ENCODE measurements around the gene GRAMD2A. TPM values are rescaled to one million over a fixed set of nuclear protein-coding genes. Genes with fewer than 3 reads are reported as not detected.

Gene GRAMD2A
- total and polyA plus RNA-seq, 2 experiments from 2014 or later, result 0.70 to 2.8 TPM

GRCh38 chr15:72236381-72237003, 38.9 kb upstream of the GRAMD2A start:
- DNase-seq (ENCODE audit: low spot score) (no peak), ATAC-seq (no peak)
- no peaks in the 10 kb centered on the region for H3K9me2 ChIP-seq (ENCODE audit: insufficient read depth)
- peak overlapping the region; percentile 8 for H3K4me2 ChIP-seq
- Mint-ChIP-seq H3K4me1 (peaks cover 26% of the 10 kb centered on the region), H3K4me3 (no peak overlapping the region), H3K36me3 (ENCODE audit: low read depth) (peaks cover 18% of the 10 kb centered on the region), H3K27me3 (ENCODE audit: insufficient read depth, low read depth, poor library complexity) (peaks cover 64% of the 10 kb centered on the region), H3K27ac (no peak overlapping the region), H3K9me3 (no peaks in the 10 kb centered on the region)
- no peaks in the 10 kb centered on the region for H3K36me3 ChIP-seq (ENCODE audit: insufficient read depth)
- no peak overlapping the region for H3K27ac ChIP-seq (ENCODE audit: low read depth)
- TF ChIP-seq, protein P1, sequence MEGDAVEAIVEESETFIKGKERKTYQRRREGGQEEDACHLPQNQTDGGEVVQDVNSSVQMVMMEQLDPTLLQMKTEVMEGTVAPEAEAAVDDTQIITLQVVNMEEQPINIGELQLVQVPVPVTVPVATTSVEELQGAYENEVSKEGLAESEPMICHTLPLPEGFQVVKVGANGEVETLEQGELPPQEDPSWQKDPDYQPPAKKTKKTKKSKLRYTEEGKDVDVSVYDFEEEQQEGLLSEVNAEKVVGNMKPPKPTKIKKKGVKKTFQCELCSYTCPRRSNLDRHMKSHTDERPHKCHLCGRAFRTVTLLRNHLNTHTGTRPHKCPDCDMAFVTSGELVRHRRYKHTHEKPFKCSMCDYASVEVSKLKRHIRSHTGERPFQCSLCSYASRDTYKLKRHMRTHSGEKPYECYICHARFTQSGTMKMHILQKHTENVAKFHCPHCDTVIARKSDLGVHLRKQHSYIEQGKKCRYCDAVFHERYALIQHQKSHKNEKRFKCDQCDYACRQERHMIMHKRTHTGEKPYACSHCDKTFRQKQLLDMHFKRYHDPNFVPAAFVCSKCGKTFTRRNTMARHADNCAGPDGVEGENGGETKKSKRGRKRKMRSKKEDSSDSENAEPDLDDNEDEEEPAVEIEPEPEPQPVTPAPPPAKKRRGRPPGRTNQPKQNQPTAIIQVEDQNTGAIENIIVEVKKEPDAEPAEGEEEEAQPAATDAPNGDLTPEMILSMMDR (conservative IDR thresholded peaks at IDR 0.05; ENCODE audit: low read depth in 2 of 2), result no peak
- TF ChIP-seq JUNB (IDR thresholded peaks at IDR 0.05; ENCODE audit: unreplicated experiment) (no peak), POLR2AphosphoS5 (IDR thresholded peaks at IDR 0.05; ENCODE audit: low read depth) (no peak), ZNF331 (CRISPR knock-in tag; IDR thresholded peaks at IDR 0.05; ENCODE audit: low read depth) (no peak), REST (IDR thresholded peaks at IDR 0.05; ENCODE audit: unreplicated experiment) (no peak), EZH2phosphoT487 (IDR thresholded peaks at IDR 0.05; ENCODE audit: unreplicated experiment) (no peak), EZH2 (IDR thresholded peaks at IDR 0.05; ENCODE audit: low read depth, unreplicated experiment) (no peak), ZNF462 (CRISPR knock-in tag; IDR thresholded peaks at IDR 0.05) (no peak), NANOG (IDR thresholded peaks at IDR 0.05; ENCODE audit: borderline replicate concordance) (no peak), STAT1 (IDR thresholded peaks at IDR 0.05; ENCODE audit: unreplicated experiment) (no peak), CREB1 (CRISPR knock-in tag; IDR thresholded peaks at IDR 0.05; ENCODE audit: low read depth) (no peak), ETS1 (IDR thresholded peaks at IDR 0.05) (no peak), ZNF114 (CRISPR knock-in tag; IDR thresholded peaks at IDR 0.05) (no peak)
- H2AFZ ChIP-seq, result no peak overlapping the region
- H3F3A ChIP-seq (replicated peaks; ENCODE audit: low read depth), result no peaks in the 10 kb centered on the region
- H4K20me1 ChIP-seq (replicated peaks; ENCODE audit: insufficient read depth), result no peaks in the 10 kb centered on the region; the same call in 1 of the 2 replicates
- no peaks in the 10 kb centered on the region for H3K27me3 ChIP-seq (ENCODE audit: insufficient read depth)
- H3K4me3 ChIP-seq, result no peak overlapping the region
- H3K4me1 ChIP-seq (ENCODE audit: insufficient read depth), result peaks cover 18% of the 10 kb centered on the region
- no peaks in the 10 kb centered on the region for H3K79me2 ChIP-seq (replicated peaks; ENCODE audit: insufficient read depth)

All from GM23338 (cell line).